Right atrium auricular region (tissue), 2 donors: ENCODE measurements around the gene CKAP2L. TPM values are rescaled to one million over a fixed set of nuclear protein-coding genes. Genes with fewer than 3 reads are reported as not detected.

Experiments
- DNase-seq: peaks from one replicate; pipeline ENCODE4 v3.0.0-alpha.2; 2019; ENCODE audit warnings: low spot score
- H3K27ac ChIP-seq, 2 donors: fragments of 200-600 bp; sonication (generic); 1 replicate in 1 of 2; 2 replicates in 1 of 2; pipeline ENCODE4 v1.5.1; 2016 to 2019
- H3K27me3 ChIP-seq, 2 donors: fragments of 200-600 bp; sonication (generic); one replicate each; pipeline versions ENCODE4 v1.5.1 to v1.6.0; 2017 to 2019
- H3K36me3 ChIP-seq: fragments of 200-600 bp; sonication (generic); one replicate; pipeline ENCODE4 v1.5.1; 2016
- H3K4me1 ChIP-seq, 2 donors: fragments of 200-600 bp; sonication (generic); one replicate each; pipeline versions ENCODE4 v1.5.1 to v1.6.0; 2017 to 2019
- H3K4me3 ChIP-seq, 2 donors: fragments of 200-600 bp; sonication (generic); 1 replicate in 1 of 2; 2 replicates in 1 of 2; pipeline ENCODE4 v1.5.1; 2017 to 2019; ENCODE audit warnings: mild to moderate bottlenecking in 1 of 2, moderate library complexity in 1 of 2
- H3K9me3 ChIP-seq, 2 donors: fragments of 200-600 bp; sonication (generic); one replicate each; pipeline ENCODE4 v1.5.1; 2019
- CTCF ChIP-seq, 2 donors: fragments of 200-600 bp; sonication (generic); IDR thresholded peaks; one replicate each; pipeline ENCODE4 v1.5.1; 2019; ENCODE audit warnings: antibody characterized with exemption in 2 of 2
- total RNA-seq, 2 donors: library from RNA; depleted of rRNA; stranded (reverse); fragments of >200 nt; gene quantifications; one replicate each; pipeline ENCODE4 v1.1.0, GENCODE V29; 2016

Gene CKAP2L
- total RNA-seq, 2 donors from 2014 or later = 0.82 TPM; not detected in 1

DNA sequence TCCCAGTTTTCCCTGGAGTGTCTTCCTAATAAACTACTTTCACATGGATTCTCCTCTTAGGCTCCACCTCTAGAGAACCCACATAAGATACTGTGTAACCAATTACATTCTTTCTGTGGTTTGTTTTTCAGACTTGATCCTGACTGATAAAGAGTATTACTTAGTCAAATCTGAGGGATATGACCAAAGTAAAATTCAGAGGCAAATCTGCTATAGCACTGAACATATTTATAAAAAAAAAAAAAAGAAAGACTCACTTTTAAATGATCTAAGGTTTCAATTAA, 13.9 kb downstream of the CKAP2L start:
- no peaks in the 10 kb centered on the region for H3K9me3 ChIP-seq
- no peak overlapping the region for H3K4me3 ChIP-seq
- no peak for TF ChIP-seq CTCF (IDR thresholded peaks at IDR 0.05)
- no peaks in the 10 kb centered on the region for H3K4me1 ChIP-seq
- no peak overlapping the region for H3K27ac ChIP-seq
- no peaks in the 10 kb centered on the region for H3K36me3 ChIP-seq
- DNase-seq = no peak
- H3K27me3 ChIP-seq = no peaks in the 10 kb centered on the region

DNA sequence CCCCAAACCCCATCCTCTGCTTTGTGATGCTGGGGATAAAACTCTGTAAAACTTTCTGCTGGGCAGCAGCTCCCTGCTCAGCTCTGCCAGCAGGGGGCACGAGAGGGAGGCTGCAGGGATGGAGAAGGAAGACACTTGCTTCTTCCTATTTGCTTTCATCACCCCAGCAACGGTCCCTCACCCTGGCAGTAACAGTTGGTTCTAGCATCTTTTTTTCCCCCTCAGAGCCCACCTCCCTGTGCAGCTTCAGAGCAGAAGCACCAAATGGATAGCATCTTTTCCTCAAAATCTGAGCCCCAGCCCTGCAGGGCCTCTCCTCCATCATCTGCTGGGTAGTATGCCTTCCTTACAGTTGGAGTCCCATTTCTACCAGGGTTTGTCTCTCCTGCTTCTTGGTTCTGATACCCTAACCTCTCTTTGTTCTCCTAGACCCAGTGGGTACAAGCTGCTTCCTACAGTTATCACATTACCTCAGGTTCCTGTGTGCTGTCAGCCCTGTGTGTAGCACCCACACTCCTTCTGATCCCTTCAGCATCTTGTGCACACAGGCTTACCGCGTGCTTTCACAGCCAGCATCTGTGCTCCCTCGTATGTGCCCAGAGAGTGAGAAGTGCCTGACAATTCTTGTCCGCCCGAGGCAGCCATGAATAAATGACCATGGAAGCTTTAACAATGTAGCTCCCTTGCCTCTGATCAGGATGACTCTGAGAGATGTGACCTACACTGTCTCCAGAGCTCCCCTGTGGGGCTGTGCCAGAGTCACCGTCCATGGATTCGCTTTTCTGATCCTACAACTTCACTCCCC, 14.5 kb downstream of the CKAP2L start:
- H3K4me1 ChIP-seq = no peaks in the 10 kb centered on the region
- TF ChIP-seq CTCF (IDR thresholded peaks at IDR 0.05) = peak; percentile 47 to 91
- H3K4me3 ChIP-seq = no peak overlapping the region
- H3K9me3 ChIP-seq = no peaks in the 10 kb centered on the region
- no peak for DNase-seq
- no peak overlapping the region for H3K27ac ChIP-seq
- H3K27me3 ChIP-seq = no peaks in the 10 kb centered on the region
- no peaks in the 10 kb centered on the region for H3K36me3 ChIP-seq

DNA sequence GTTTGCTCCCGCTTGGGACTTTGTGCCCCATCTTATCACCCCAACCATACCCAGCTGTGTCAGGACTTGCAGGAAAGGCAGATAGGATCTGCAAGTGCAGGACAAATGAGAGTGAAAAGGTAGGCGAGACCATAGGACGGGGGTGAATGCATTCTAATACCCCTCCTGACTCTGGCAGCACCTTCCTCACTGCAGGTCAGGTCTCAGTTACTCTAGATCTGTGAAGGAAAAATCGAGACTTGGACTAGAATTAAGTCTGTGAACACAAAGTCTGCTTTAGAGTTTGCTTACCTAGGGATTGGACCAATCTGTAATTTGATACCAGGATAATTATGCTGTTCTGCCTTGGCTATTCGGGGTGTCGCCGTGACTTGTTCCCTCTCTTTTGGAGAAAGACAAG, 23.9 kb downstream of the CKAP2L start:
- no peaks in the 10 kb centered on the region for H3K4me1 ChIP-seq
- H3K36me3 ChIP-seq = no peaks in the 10 kb centered on the region
- TF ChIP-seq CTCF (IDR thresholded peaks at IDR 0.05) = no peak
- no peaks in the 10 kb centered on the region for H3K9me3 ChIP-seq
- no peak for DNase-seq
- no peaks in the 10 kb centered on the region for H3K27me3 ChIP-seq
- no peak overlapping the region for H3K27ac ChIP-seq
- no peak overlapping the region for H3K4me3 ChIP-seq

GRCh38 chr2:112737542-112738232, 26.7 kb downstream of the CKAP2L start:
- Histone ChIP-seq H3K27me3 (no peaks in the 10 kb centered on the region), H3K36me3 (no peaks in the 10 kb centered on the region), H3K4me3 (no peak overlapping the region), H3K27ac (no peak overlapping the region), H3K9me3 (no peaks in the 10 kb centered on the region), H3K4me1 (no peaks in the 10 kb centered on the region)
- TF ChIP-seq CTCF (IDR thresholded peaks at IDR 0.05) = no peak
- no peak for DNase-seq

DNA sequence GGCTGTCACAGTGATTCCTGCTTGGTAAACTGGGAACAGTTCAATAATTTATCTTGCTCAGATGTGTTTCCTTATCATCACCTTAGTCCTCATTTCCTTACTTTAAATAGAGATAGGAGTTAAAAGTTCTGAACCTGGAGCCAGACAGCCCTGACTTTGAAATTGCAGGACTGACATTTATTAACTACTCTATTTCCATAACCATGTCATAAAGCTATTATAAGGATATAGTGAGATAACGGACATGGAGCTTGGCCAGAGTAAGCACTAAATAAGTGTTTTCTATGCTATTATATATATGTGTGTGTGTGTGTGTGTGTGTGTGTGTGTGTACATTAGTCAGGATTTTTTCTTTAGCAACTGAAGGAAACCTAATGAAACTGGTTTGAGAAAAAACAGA, 30.5 kb downstream of the CKAP2L start:
- Histone ChIP-seq H3K9me3 (no peaks in the 10 kb centered on the region), H3K36me3 (no peaks in the 10 kb centered on the region), H3K4me3 (no peak overlapping the region), H3K4me1 (no peaks in the 10 kb centered on the region), H3K27ac (no peak overlapping the region), H3K27me3 (no peaks in the 10 kb centered on the region)
- no peak for TF ChIP-seq CTCF (IDR thresholded peaks at IDR 0.05)
- no peak for DNase-seq
